GM19099 (cell line): Measurements from ENCODE around the gene ZWILCH.

Source experiments
- POLR2A ChIP-seq: IDR thresholded peaks from 3 replicates; pipeline ENCODE4 v1.6.1; 2011; ENCODE audit warnings: low read depth; ENCODE audit not compliant: insufficient read length; ENCODE audit errors: extremely low read depth

The ZWILCH gene

GRCh38 chr15:66587020-66587419 lies 81.9 kb downstream of the ZWILCH start:
- no peak for TF ChIP-seq POLR2A

- TF ChIP-seq POLR2A = no peak
Observed at GRCh38 chr15:66587749-66588148, 82.6 kb downstream of the ZWILCH start.

- TF ChIP-seq POLR2A = no peak
Observed at GRCh38 chr15:66588537-66588936, 83.4 kb downstream of the ZWILCH start.

- no peak for TF ChIP-seq POLR2A
Observed at GRCh38 chr15:66588971-66589370, 83.8 kb downstream of the ZWILCH start.

GRCh38 chr15:66590435-66590834 lies 85.3 kb downstream of the ZWILCH start:
- no peak for TF ChIP-seq POLR2A

GRCh38 chr15:66591322-66591862 lies 86.3 kb downstream of the ZWILCH start:
- TF ChIP-seq POLR2A = no peak

- no peak for TF ChIP-seq POLR2A
Observed at GRCh38 chr15:66592505-66593218, 87.5 kb downstream of the ZWILCH start.

- TF ChIP-seq POLR2A = no peak
Observed at GRCh38 chr15:66593219-66593780, 88.2 kb downstream of the ZWILCH start.

GRCh38 chr15:66594344-66594743 lies 89.2 kb downstream of the ZWILCH start:
- TF ChIP-seq POLR2A = no peak

- TF ChIP-seq POLR2A = no peak
Observed at GRCh38 chr15:66594836-66595235, 89.7 kb downstream of the ZWILCH start.

GRCh38 chr15:66595332-66595731 lies 90.2 kb downstream of the ZWILCH start:
- no peak for TF ChIP-seq POLR2A

- TF ChIP-seq POLR2A = no peak
Observed at GRCh38 chr15:66595931-66596545, 90.9 kb downstream of the ZWILCH start.

GRCh38 chr15:66598095-66598815 lies 93.1 kb downstream of the ZWILCH start:
- TF ChIP-seq POLR2A = no peak
